K562 (cell line): ENCODE data around the gene RRAS. TPM values are rescaled to one million over a fixed set of nuclear protein-coding genes. Genes with fewer than 3 reads are reported as not detected.

Experiments
- ARNT ChIP-seq, 2 experiments: fragments of 450-650 bp; IDR thresholded peaks; 2 replicates each; pipeline ENCODE4 v1.6.1; 2016; ENCODE audit warnings: mild to moderate bottlenecking in 1 of 2
- ATF1 ChIP-seq, 2 experiments: fragments of 450-650 bp in 1 of 2; IDR thresholded peaks; 2 replicates each; pipeline ENCODE4 v1.6.1; 2016; ENCODE audit warnings: missing compliant biosample characterization in 1 of 2, missing genetic modification characterization in 1 of 2
- CBFA2T3 ChIP-seq: fragments of 450-650 bp; IDR thresholded peaks from 2 replicates; pipeline ENCODE4 v1.6.1; 2017
- CBFB ChIP-seq: sonication (generic); formaldehyde crosslinking; IDR thresholded peaks from 2 replicates; pipeline ENCODE4 v1.4.0; 2020; ENCODE audit warnings: mild to moderate bottlenecking, missing genetic modification reagents
- CBX2 ChIP-seq: fragments of 200-600 bp; sonication (generic); IDR thresholded peaks from one replicate; pipeline ENCODE4 v1.6.1; 2012; ENCODE audit warnings: mild to moderate bottlenecking, low read length, inconsistent platforms; ENCODE audit not compliant: insufficient read depth, poor library complexity, severe bottlenecking
- CHCHD3 ChIP-seq: fragments of 250-450 bp; sonication (Bioruptor Pico); IDR thresholded peaks from 2 replicates; pipeline ENCODE4 v2.1.2; 2022; ENCODE audit warnings: mild to moderate bottlenecking
- DPF2 ChIP-seq: fragments of 450-650 bp; IDR thresholded peaks from 2 replicates; pipeline ENCODE4 v1.6.1; 2016
- EHMT2 ChIP-seq: fragments of 450-650 bp; IDR thresholded peaks from 2 replicates; pipeline ENCODE4 v1.6.1; 2018; ENCODE audit warnings: antibody characterized with exemption
- HLTF ChIP-seq: fragments of 450-650 bp; IDR thresholded peaks from 2 replicates; pipeline ENCODE4 v1.6.1; 2016
- ILK ChIP-seq: fragments of 450-650 bp; IDR thresholded peaks from 2 replicates; pipeline ENCODE4 v1.6.1; 2016; ENCODE audit warnings: missing genetic modification characterization, low read depth, mild to moderate bottlenecking, missing compliant biosample characterization, moderate library complexity, borderline replicate concordance
- KLF1 ChIP-seq: fragments of 450-650 bp; IDR thresholded peaks from 2 replicates; pipeline ENCODE4 v1.6.1; 2016; ENCODE audit warnings: missing genetic modification characterization, missing compliant biosample characterization
- LARP7 ChIP-seq: fragments of 450-650 bp; IDR thresholded peaks from 2 replicates; pipeline ENCODE4 v1.6.1; 2016
- MIER1 ChIP-seq: fragments of 450-650 bp; IDR thresholded peaks from 2 replicates; pipeline ENCODE4 v1.6.1; 2016; ENCODE audit warnings: antibody characterized with exemption, mild to moderate bottlenecking, low read depth
- MTA2 ChIP-seq: fragments of 450-650 bp; IDR thresholded peaks from 2 replicates; pipeline ENCODE4 v1.6.1; 2016; ENCODE audit warnings: low read depth
- PHB ChIP-seq: fragments of 250-450 bp; sonication (Bioruptor Pico); IDR thresholded peaks from 2 replicates; pipeline ENCODE4 v1.5.0; 2021
- PML ChIP-seq: IDR thresholded peaks from 2 replicates; pipeline ENCODE4 v1.6.1; 2012; ENCODE audit warnings: low read length, inconsistent platforms
- POLR2A ChIP-seq: fragments of 450-650 bp; conservative IDR thresholded peaks from 2 replicates; pipeline ENCODE4 v1.6.1; 2016
- POLR2G ChIP-seq: fragments of 200-400 bp; formaldehyde crosslinking; IDR thresholded peaks from 2 replicates; pipeline ENCODE4 v1.6.1; 2017; ENCODE audit warnings: low read depth, mild to moderate bottlenecking, antibody characterized with exemption, low read length, moderate library complexity
- SLC30A9 ChIP-seq: fragments of 250-450 bp; sonication (Bioruptor Pico); IDR thresholded peaks from 2 replicates; pipeline ENCODE4 v1.8.0; 2022; ENCODE audit warnings: mild to moderate bottlenecking, moderate library complexity
- VEZF1 ChIP-seq: fragments of 200-800 bp; sonication (Bioruptor generic); IDR thresholded peaks from 2 replicates; pipeline ENCODE4 v1.6.1; 2017; ENCODE audit warnings: missing genetic modification characterization, missing compliant biosample characterization
- ZNF24 ChIP-seq: fragments of 450-650 bp; IDR thresholded peaks from 2 replicates; pipeline ENCODE4 v1.6.1; 2016
- ZNF282 ChIP-seq: sonication (generic); formaldehyde crosslinking; IDR thresholded peaks from 2 replicates; pipeline ENCODE4 v1.8.1; 2023; ENCODE audit warnings: missing genetic modification reagents
- ZNF431 ChIP-seq: sonication (generic); formaldehyde crosslinking; IDR thresholded peaks from 2 replicates; pipeline ENCODE4 v1.8.0; 2022; ENCODE audit warnings: mild to moderate bottlenecking, missing genetic modification reagents
- ZNF57 ChIP-seq: fragments of 450-650 bp; formaldehyde crosslinking; IDR thresholded peaks from 2 replicates; pipeline ENCODE4 v1.4.0; 2020; ENCODE audit warnings: mild to moderate bottlenecking, moderate library complexity
- ZNF75A ChIP-seq: fragments of 450-650 bp; formaldehyde crosslinking; IDR thresholded peaks from 2 replicates; pipeline ENCODE4 v1.4.0; 2020; ENCODE audit warnings: mild to moderate bottlenecking
- ZNF764 ChIP-seq: fragments of 250-450 bp; sonication (Bioruptor Pico); IDR thresholded peaks from 2 replicates; pipeline ENCODE4 v1.4.0; 2020; ENCODE audit warnings: low read depth, mild to moderate bottlenecking, moderate library complexity
- ZSCAN32 ChIP-seq: fragments of 450-650 bp; formaldehyde crosslinking; IDR thresholded peaks from 2 replicates; pipeline ENCODE4 v1.4.0; 2020; ENCODE audit warnings: mild to moderate bottlenecking, moderate library complexity
- polyA plus RNA-seq, 8 experiments: library from polyadenylated mRNA; depleted of rRNA in 4 of 8; stranded (reverse) in 5 of 8; unstranded in 3 of 8; fragments of >200 nt; fragmentation: Nextera tagmentation in 2 of 8; fragmentation: Illumina TruSeq in 1 of 8; extraction: Ambion mirVana in 2 of 8; extraction: Trizol in 1 of 8; gene quantifications; 2 replicates each; pipeline versions ENCODE4 v1.2.1 to v1.2.3, GENCODE V29; 2011 to 2014; ENCODE audit warnings: inconsistent platforms in 1 of 8, missing spikeins in 1 of 8
- total RNA-seq, 7 experiments: library from RNA; depleted of rRNA in 6 of 7; stranded (reverse); fragments of >200 nt in 6 of 7; fragmentation: Illumina TruSeq in 2 of 7; extraction: Trizol in 2 of 7; gene quantifications; 2 replicates each; pipeline versions ENCODE4 v1.2.1 to v1.2.3, GENCODE V29; 2011 to 2021; ENCODE audit warnings: low replicate concordance in 1 of 7
- TF ChIP-seq, protein P1 (sequence below): sonication (generic); formaldehyde crosslinking; IDR thresholded peaks from 2 replicates; pipeline ENCODE4 v1.8.1; 2023; ENCODE audit warnings: missing genetic modification reagents, mild to moderate bottlenecking, borderline replicate concordance

Gene RRAS
- total and polyA plus RNA-seq, 9 of the 15 experiments (the other 6 are each of a cell fraction or from before 2014, with no cell fraction given), result 0.70 to 17.3 (median 8.2) TPM

DNA sequence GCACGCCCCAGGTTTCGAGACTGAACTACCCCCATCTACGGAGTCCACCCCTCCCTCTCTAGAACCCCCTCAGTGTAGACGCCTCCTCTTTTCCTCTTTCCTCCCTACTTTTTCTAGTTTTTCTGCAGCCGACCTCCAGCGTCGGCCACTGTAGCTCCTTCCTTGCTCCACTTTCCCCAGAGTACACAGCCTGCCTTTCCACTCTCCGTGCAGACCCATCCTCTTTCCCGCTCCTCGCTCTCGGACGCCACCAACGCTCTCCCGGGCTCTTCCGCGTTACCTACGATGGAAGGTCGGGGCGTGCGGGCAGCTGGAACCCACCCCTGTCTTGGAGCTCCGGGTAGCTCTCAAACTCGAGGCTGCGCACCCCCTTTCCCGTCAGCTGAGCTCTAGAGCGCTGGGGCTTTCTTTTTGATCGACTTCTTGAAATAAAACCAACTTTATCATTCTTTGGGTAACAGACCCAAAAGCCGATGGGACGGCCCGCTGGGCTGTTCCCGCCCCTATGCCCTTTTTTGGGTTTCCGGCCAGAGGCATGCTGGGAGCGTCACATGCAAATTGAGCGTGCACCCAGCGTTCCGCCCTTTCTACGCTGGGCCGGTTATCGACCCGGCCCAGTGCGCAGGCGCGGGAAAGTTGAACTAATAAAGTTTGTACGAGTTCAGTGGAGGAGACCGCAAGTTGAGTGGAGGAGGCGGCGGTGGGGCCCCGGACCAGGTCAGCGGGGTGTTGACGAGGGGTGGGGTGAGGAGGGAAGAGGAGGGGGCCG is 25.6 kb upstream of the RRAS start, which contains the start of the genes BCL2L12 and IRF3 (continued):
- no peak for TF ChIP-seq MIER1
- TF ChIP-seq ILK (tag), result no peak
- TF ChIP-seq POLR2A, result peak; percentile 89
- TF ChIP-seq ARNT (IDR thresholded peaks at IDR 0.05), result no peak
- no peak for TF ChIP-seq ATF1 (CRISPR knock-in tag; IDR thresholded peaks at IDR 0.05)
- TF ChIP-seq ATF1 (tag; IDR thresholded peaks at IDR 0.05), result peak; percentile 61
- TF ChIP-seq EHMT2, result no peak
- TF ChIP-seq CHCHD3 (CRISPR knock-in tag), result no peak
- no peak for TF ChIP-seq ZNF282
- peak; percentile 66; the same call in 1 of the 2 replicates for TF ChIP-seq PML
- TF ChIP-seq CBFA2T3, result no peak
- no peak for TF ChIP-seq MTA2
- TF ChIP-seq KLF1 (tag), result peak; percentile 97
- peak; percentile 37; the same call in 1 of the 2 replicates for TF ChIP-seq LARP7
- TF ChIP-seq SLC30A9 (CRISPR knock-in tag), result no peak
- TF ChIP-seq CBFB (CRISPR knock-in tag), result 0 out of 2 replicates have a peak, but pooled peaks have one; percentile 27
- TF ChIP-seq DPF2, result no peak
- TF ChIP-seq ZNF431, result no peak
- TF ChIP-seq ZSCAN32 (CRISPR knock-in tag), result 0 out of 2 replicates have a peak, but pooled peaks have one; percentile 31
- TF ChIP-seq, protein P1, sequence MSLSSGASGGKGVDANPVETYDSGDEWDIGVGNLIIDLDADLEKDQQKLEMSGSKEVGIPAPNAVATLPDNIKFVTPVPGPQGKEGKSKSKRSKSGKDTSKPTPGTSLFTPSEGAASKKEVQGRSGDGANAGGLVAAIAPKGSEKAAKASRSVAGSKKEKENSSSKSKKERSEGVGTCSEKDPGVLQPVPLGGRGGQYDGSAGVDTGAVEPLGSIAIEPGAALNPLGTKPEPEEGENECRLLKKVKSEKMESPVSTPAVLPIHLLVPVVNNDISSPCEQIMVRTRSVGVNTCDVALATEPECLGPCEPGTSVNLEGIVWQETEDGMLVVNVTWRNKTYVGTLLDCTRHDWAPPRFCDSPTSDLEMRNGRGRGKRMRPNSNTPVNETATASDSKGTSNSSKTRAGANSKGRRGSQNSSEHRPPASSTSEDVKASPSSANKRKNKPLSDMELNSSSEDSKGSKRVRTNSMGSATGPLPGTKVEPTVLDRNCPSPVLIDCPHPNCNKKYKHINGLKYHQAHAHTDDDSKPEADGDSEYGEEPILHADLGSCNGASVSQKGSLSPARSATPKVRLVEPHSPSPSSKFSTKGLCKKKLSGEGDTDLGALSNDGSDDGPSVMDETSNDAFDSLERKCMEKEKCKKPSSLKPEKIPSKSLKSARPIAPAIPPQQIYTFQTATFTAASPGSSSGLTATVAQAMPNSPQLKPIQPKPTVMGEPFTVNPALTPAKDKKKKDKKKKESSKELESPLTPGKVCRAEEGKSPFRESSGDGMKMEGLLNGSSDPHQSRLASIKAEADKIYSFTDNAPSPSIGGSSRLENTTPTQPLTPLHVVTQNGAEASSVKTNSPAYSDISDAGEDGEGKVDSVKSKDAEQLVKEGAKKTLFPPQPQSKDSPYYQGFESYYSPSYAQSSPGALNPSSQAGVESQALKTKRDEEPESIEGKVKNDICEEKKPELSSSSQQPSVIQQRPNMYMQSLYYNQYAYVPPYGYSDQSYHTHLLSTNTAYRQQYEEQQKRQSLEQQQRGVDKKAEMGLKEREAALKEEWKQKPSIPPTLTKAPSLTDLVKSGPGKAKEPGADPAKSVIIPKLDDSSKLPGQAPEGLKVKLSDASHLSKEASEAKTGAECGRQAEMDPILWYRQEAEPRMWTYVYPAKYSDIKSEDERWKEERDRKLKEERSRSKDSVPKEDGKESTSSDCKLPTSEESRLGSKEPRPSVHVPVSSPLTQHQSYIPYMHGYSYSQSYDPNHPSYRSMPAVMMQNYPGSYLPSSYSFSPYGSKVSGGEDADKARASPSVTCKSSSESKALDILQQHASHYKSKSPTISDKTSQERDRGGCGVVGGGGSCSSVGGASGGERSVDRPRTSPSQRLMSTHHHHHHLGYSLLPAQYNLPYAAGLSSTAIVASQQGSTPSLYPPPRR (CRISPR knock-in tag), result no peak
- TF ChIP-seq ZNF57 (CRISPR knock-in tag), result no peak
- peak; percentile 73 for TF ChIP-seq VEZF1
- no peak for TF ChIP-seq PHB (CRISPR knock-in tag)
- TF ChIP-seq ZNF75A (CRISPR knock-in tag), result no peak
- TF ChIP-seq ZNF24, result peak; percentile 96
- no peak for TF ChIP-seq CBX2
- TF ChIP-seq POLR2G, result peak; percentile 88
- TF ChIP-seq ZNF764, result no peak
- TF ChIP-seq HLTF, result peak; percentile 52; the same call in 1 of the 2 replicates
